Left cardiac atrium (tissue), 4 donors: Measurements from ENCODE around the gene ORAI2. TPM values are rescaled to one million over a fixed set of nuclear protein-coding genes. Genes with fewer than 3 reads are reported as not detected.
"Not testable (repeated sequence)": the region's sequence is repeated elsewhere in the genome, so short reads cannot be mapped to it uniquely, and the experiment has no call there.

Source experiments
- ATAC-seq, 2 donors: fragments of 200-7000 bp; cut with Tn5 transposase; one replicate each; pipeline ENCODE4 v1.9.1; 2020; ENCODE audit warnings: mild to moderate bottlenecking in 2 of 2, moderate library complexity in 2 of 2
- DNase-seq: peaks from one replicate; pipeline ENCODE4 v3.0.0-alpha.2; 2020
- intact Hi-C, 2 donors: fragments of 100-400 bp; cut with DNase I; formaldehyde crosslinking; loops; one replicate each; pipeline versions ENCODE4 v1.14.1 to v1.15.1; 2022 to 2023
- total RNA-seq, 2 donors: library from RNA; stranded (reverse); fragmentation: NEBNext Ultra II Directional; extraction: Animal tissue kit (Norgen Biotek cat#: 25700); gene quantifications; one replicate each; pipeline ENCODE4 v1.2.1, GENCODE V29; 2021
- donor health status: DM: no; HTN: yes; CAD: no.
- donor health status: DM: no; HTN: yes; CAD: no; lungs with severe emphysema.
- donor health status: DM: yes; HTN: yes; CAD: no.
- donor health status: Dilated cardiomyopathy.

ORAI2 gene
- total RNA-seq, 2 donors from 2014 or later: 6.0 to 12.1 TPM

GRCh38 chr7:102463841-102464576 is 30.6 kb downstream of the ORAI2 start:
- intact Hi-C loops: no loop called here
- ATAC-seq: peak; percentile 5 to 7
- DNase-seq: no peak

GRCh38 chr7:102464577-102465280 is 31.4 kb downstream of the ORAI2 start, which contains the start of the genes ALKBH4 and LRWD1:
TSS of gene ALKBH4 (minus strand) at chr7:102464863. CDS start at chr7:102464836, 27 bp downstream.
TSS of gene LRWD1 (plus strand) at chr7:102464984. CDS start at chr7:102465081, 97 bp downstream.
- intact Hi-C loops: no loop called here
- DNase-seq (peak; percentile 97), ATAC-seq (peak; percentile 96 to 98)

GRCh38 chr7:102466097-102466496 is 32.7 kb downstream of the ORAI2 start:
- intact Hi-C loops: no loop called here
- ATAC-seq (no peak), DNase-seq (peak; percentile 10)

GRCh38 chr7:102467581-102468477 is 34.5 kb downstream of the ORAI2 start:
- intact Hi-C loops: no loop called here
- peak; percentile 21 for DNase-seq
- ATAC-seq: no peak

- ATAC-seq (no peak), DNase-seq (peak; percentile 28)
- intact Hi-C loops: no loop called here
These were observed 35.3 kb downstream of the ORAI2 start for GRCh38 chr7:102468478-102469350.

- peak; percentile 20 for DNase-seq
- intact Hi-C loops: no loop called here
- no peak for ATAC-seq
These were observed 36.1 kb downstream of the ORAI2 start for GRCh38 chr7:102469351-102469971.

- peak; percentile 20 for DNase-seq
- ATAC-seq: no peak
- intact Hi-C loops: no loop called here
These were observed 36.8 kb downstream of the ORAI2 start for GRCh38 chr7:102469972-102470825.

GRCh38 chr7:102471791-102472125 is 38.4 kb downstream of the ORAI2 start:
- intact Hi-C loops: no loop called here
- DNase-seq: peak; percentile 14
- ATAC-seq: no peak

- DNase-seq: peak; percentile 18
- ATAC-seq: no peak
- intact Hi-C loops: no loop called here
These were observed 39.0 kb downstream of the ORAI2 start for GRCh38 chr7:102472126-102473041.

GRCh38 chr7:102473271-102473991 is 40.1 kb downstream of the ORAI2 start:
- peak; percentile 12 for DNase-seq
- no peak for ATAC-seq
- intact Hi-C loops: no loop called here

- DNase-seq: peak; percentile 10
- intact Hi-C loops, ATAC-seq: not testable (repeated sequence)
These were observed 40.7 kb downstream of the ORAI2 start for GRCh38 chr7:102474116-102474515.

GRCh38 chr7:102474736-102475435 is 41.5 kb downstream of the ORAI2 start:
- intact Hi-C loops, DNase-seq, ATAC-seq: not testable (repeated sequence)

GRCh38 chr7:102478314-102479208 is 45.2 kb downstream of the ORAI2 start, which contains the start of gene POLR2J:
TSS of gene POLR2J (minus strand) at chr7:102478922. CDS start at chr7:102478860, 62 bp downstream.
- intact Hi-C loops: not testable (repeated sequence)
- DNase-seq: peak; percentile 72
- ATAC-seq: peak; percentile 95 to 97

- ATAC-seq: peak; percentile 2 to 49
- DNase-seq, intact Hi-C loops: not testable (repeated sequence)
These were observed 45.8 kb downstream of the ORAI2 start for GRCh38 chr7:102479209-102479584.
